ENCODE results near the gene MAL. TPM values are rescaled to one million over a fixed set of nuclear protein-coding genes. Genes with fewer than 3 reads are reported as not detected.

The MAL gene
- total RNA-seq, 1 experiment from 2014 or later = 0.22 TPM

- TF ChIP-seq ZNF532 (CRISPR knock-in tag; IDR thresholded peaks at IDR 0.05; ENCODE audit: borderline replicate concordance) (no peak), CREB1 (CRISPR knock-in tag; IDR thresholded peaks at IDR 0.05) (no peak)
Observed at GRCh38 chr2:95052307-95052706, 26.8 kb downstream of the MAL start (continued).

GRCh38 chr2:95052804-95053479 lies 27.4 kb downstream of the MAL start:
- ATAC-seq (no peak), DNase-seq (ENCODE audit: low spot score) (no peak)
- peaks cover 4% of the 10 kb centered on the region for H3K27me3 Mint-ChIP-seq (ENCODE audit: low read depth)
- H3K9me3 Mint-ChIP-seq = no peaks in the 10 kb centered on the region
- TF ChIP-seq ZNF121 (CRISPR knock-in tag; IDR thresholded peaks at IDR 0.05) (no peak), FOXP1 (CRISPR knock-in tag; IDR thresholded peaks at IDR 0.05; ENCODE audit: borderline replicate concordance) (no peak), EMX1 (CRISPR knock-in tag; IDR thresholded peaks at IDR 0.05) (no peak), NFATC4 (CRISPR knock-in tag; IDR thresholded peaks at IDR 0.05) (no peak), ESRRA (CRISPR knock-in tag; IDR thresholded peaks at IDR 0.05; ENCODE audit: borderline replicate concordance) (no peak), ATF3 (CRISPR knock-in tag; conservative IDR thresholded peaks at IDR 0.05) (no peak), ATF2 (CRISPR knock-in tag; IDR thresholded peaks at IDR 0.05; ENCODE audit: borderline replicate concordance, low read depth) (no peak), ZNF138 (CRISPR knock-in tag; conservative IDR thresholded peaks at IDR 0.05) (no peak), ARID4B (CRISPR knock-in tag; IDR thresholded peaks at IDR 0.05; ENCODE audit: borderline replicate concordance) (no peak)
- H3K36me3 Mint-ChIP-seq = no peaks in the 10 kb centered on the region
- no peak overlapping the region for H3K4me3 Mint-ChIP-seq
- ChIA-PET POLR2A (interaction anchor here (1.8 kb wide), 1 partner anchor 69 kb away, joined by 5 read pairs; the partner anchor contains the start of gene MRPS5), CTCF (interaction anchor here (0.8 to 4.8 kb wide), 42 partner anchors 8 to 192 kb away, joined by 3 to 156 read pairs (median 6); partner anchors contain the start of genes MAL, MRPS5, TEKT4 and ZNF2)
- peaks cover 10% of the 10 kb centered on the region for H3K4me1 Mint-ChIP-seq
- H3K27ac Mint-ChIP-seq = no peak overlapping the region

- CTCF ChIA-PET = interaction anchor here (0.6 to 4.8 kb wide), 42 partner anchors 9 to 193 kb away, joined by 3 to 156 read pairs (median 6); partner anchors contain the start of genes MAL, MRPS5, TEKT4 and ZNF2
- Mint-ChIP-seq H3K4me1 (peaks cover 5% of the 10 kb centered on the region), H3K9me3 (no peaks in the 10 kb centered on the region), H3K27ac (no peak overlapping the region), H3K27me3 (ENCODE audit: low read depth) (peaks cover 4% of the 10 kb centered on the region), H3K36me3 (no peaks in the 10 kb centered on the region), H3K4me3 (no peak overlapping the region)
- POLR2A ChIA-PET = interaction anchor here (1.8 kb wide), 1 partner anchor 68 kb away, joined by 5 read pairs; the partner anchor contains the start of gene MRPS5
- DNase-seq (ENCODE audit: low spot score) (peak; percentile 63), ATAC-seq (peak; percentile 86)
- no peak for TF ChIP-seq ESRRA (CRISPR knock-in tag; IDR thresholded peaks at IDR 0.05; ENCODE audit: borderline replicate concordance)
- no peak for TF ChIP-seq NR1H2 (CRISPR knock-in tag; IDR thresholded peaks at IDR 0.05)
- TF ChIP-seq NFYB (CRISPR knock-in tag; conservative IDR thresholded peaks at IDR 0.05; ENCODE audit: low read depth) = no peak
- TF ChIP-seq ATF3 (CRISPR knock-in tag; conservative IDR thresholded peaks at IDR 0.05) = no peak
- no peak for TF ChIP-seq PRDM15 (CRISPR knock-in tag; IDR thresholded peaks at IDR 0.05)
Observed at GRCh38 chr2:95053543-95053942, 28.0 kb downstream of the MAL start.
